GM18909 (cell line): ENCODE results near the gene NOSIP.

Experiments
- ATAC-seq: cut with Tn5 transposase; IDR thresholded peaks from one replicate; pipeline ENCODE4 v1.9.1; 2021; ENCODE audit warnings: mild to moderate bottlenecking; ENCODE audit not compliant: unreplicated experiment, poor library complexity

NOSIP gene

GRCh38 chr19:49552749-49553148 lies 27.6 kb downstream of the NOSIP start:
- no peak for ATAC-seq

DNA sequence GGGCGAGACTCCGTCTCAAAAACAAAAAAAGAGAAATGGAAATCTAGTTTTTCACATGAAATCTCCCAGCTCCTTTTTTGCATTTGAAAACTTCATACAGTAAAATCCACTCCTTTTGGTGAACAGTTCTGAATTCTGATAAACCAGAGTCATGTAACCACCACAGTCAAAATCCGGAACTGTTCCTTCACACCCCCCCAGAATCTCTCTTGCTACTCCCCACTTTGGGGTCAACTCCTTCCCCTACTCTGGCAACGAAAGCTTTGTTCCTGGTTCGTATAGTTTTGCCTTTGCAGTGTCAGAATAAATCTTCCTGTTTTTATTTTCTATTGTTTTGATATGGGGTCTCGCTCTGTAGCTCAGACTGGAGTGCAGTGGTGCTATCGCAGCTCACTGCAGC lies 28.8 kb downstream of the NOSIP start:
- ATAC-seq: no peak

GRCh38 chr19:49549045-49549444 lies 31.3 kb downstream of the NOSIP start:
- ATAC-seq: no peak

DNA sequence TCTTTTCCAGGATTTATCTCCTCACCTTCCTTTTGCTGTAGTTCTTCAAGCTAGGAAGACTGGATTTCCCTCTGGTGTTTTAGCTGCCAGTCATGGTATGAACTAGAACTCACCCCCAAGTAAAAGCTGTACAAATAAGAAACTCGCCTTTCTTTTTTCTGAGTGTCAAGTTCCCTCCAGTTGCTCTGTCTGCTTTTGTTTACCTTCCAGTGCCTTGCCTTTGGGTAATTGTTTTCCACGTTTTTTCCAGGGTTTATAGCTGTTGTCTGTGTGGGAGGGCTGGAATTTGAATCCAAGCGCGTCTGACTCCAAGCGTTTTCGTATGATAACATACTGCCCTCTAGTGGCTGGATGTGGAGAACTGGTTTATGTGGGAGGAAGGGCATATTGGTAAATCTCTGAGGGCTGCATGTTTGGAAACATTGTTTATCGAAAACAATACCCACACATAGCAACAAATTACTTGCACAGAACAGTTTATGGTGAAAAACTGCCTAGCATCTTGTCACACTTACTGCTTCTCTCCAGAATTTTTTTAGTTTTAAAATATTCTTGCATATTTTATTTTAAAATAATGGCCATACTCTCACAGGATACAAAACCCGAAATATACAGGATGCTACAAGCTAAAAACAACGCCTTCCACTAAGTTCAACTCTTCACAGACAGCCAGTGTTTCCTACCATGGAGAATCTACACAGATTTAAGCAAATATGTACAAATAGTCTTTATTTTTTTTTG lies 33.4 kb downstream of the NOSIP start:
- ATAC-seq: no peak

GRCh38 chr19:49544154-49544553 lies 36.2 kb downstream of the NOSIP start:
- no peak for ATAC-seq

GRCh38 chr19:49543032-49543431 lies 37.3 kb downstream of the NOSIP start:
- ATAC-seq: no peak

GRCh38 chr19:49542446-49542845 lies 37.9 kb downstream of the NOSIP start:
- no peak for ATAC-seq

GRCh38 chr19:49541914-49542313 lies 38.4 kb downstream of the NOSIP start:
- ATAC-seq: no peak

- no peak for ATAC-seq
Observed at GRCh38 chr19:49539192-49539952, 41.0 kb downstream of the NOSIP start.

DNA sequence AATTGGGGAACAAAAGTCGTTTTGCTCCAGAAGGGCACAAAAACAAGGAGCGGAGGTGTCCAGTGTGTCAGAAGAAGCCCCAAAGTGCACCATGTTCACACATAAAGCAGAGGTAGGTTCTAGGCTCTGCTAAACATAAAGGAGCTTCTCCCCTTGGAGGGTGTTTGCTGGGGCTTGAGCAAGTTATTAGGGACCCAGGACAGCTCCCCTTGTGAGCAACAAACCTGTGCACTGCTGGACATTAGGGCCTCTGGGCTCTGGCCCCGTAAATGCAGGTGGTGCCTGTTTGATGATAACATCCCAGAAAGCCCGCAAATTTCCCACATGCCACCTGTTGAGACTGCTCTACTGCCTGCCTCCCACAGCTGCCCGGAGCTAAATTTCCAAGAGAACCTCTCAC lies 41.7 kb downstream of the NOSIP start:
- no peak for ATAC-seq

DNA sequence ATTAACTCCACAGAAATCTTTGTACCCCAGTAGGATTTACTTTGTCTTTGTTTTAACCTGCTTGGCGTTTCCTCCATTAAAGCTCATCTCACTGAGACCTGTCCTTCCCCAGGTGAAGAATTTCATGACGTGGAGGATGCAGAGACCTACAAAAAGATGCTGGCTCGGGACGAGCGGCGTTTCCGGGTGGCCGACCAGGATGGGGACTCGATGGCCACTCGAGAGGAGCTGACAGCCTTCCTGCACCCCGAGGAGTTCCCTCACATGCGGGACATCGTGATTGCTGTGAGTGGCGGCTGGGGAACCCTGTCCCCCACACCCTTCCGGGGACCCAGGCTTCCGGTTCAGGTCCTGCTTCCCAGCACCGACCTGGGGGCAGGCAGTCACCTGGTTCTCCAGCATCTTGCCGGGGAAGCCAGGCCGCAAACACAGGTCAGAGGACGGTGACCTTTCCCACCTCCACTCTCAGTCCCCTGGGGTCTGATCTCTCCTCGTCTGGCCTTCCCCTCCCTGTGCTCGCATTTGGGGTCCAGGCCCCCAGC lies 43.4 kb downstream of the NOSIP start:
- no peak for ATAC-seq

DNA sequence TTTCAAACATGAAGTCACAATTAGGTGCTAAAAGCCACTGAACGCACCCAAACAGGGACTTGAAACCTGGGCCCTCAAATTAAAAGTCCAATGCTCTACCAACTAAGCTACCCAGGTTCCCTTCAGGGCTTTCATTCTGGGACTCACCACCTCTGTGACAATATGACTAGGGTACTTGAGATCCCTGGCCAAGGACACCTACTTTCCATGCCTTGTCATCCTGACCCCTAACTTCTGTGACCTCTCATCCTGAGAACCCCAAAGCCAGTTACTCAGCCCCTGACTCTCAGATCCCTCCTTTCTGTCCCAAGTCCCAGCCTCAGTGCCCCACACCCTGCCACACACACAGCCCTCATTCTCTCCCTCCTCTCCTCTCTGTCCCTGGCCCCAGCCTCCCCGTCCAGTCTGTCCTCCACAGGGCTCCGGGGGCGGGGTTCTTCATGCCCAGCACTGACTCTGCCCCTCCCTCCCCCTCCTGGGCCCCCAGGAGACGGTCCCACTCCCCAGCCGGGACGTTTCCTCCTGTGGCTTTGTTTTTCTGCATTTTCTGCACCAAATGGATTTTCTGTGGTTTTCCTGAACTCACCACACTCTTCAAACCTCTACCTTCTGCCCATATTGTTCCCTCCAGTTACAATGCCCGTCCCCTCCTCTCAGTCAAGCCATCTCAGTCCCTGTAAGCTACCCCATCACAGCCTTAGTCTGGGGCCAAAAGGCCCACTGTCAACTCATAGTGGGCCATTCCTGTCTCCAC lies 45.5 kb downstream of the NOSIP start:
- no peak for ATAC-seq

DNA sequence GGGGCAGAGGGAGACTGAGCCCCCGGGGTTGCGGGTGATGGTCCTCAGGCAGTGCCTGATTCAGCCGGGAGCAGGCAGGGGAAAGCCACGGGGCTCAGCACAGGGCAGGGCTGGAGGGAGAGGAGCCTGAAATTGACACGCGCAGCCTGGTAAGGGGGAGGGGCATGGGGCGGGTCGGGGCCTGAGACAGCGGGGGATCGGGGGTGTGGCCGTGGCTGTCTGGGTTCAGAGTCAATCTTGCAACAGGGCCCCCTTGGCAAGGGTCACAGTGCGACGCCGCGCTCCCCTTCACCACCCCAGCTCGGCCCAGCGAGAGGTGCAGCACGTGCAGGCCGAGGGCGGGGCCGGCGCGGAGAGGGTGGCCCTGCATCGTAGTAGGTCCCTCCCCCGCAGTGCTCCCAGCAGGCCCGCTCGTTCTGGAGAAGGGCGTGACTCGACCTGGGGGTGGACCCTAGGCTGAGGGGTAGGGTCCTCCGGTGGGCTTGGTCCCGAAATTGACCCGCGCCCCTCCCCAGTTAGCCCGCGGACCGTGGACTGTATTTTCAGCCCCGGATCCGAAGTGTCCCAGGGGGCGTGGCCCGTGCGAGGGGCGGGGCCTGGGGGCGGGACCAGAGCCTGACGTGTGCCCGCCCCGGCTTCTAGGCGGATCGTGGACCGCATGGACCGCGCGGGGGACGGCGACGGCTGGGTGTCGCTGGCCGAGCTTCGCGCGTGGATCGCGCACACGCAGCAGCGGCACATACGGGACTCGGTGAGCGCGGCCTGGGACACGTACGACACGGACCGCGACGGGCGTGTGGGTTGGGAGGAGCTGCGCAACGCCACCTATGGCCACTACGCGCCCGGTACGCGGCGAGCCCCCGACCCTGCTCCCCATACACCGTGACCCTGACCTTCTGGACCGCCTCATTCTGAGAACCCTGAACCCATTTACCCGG lies 46.5 kb downstream of the NOSIP start:
- peak; percentile 75 for ATAC-seq

DNA sequence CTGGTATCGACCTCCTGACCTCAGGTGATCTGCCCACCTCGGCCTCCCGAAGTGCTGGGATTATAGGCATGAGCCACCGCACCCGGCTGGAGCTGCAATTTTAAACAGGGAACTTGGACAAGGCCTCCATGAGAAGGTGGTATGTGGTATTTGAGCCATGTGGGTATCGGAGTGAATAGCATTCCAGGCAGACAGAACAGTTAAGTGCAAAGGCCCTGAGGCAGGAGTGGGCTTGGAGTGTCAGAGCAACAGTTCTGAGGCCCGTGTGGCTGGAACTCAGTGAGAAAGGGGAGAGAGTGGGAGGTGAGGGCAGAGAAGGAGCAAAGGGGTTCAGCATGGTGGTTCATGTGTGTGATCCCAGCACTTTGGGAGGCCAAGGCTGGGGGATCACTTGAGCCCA lies 49.6 kb downstream of the NOSIP start:
- ATAC-seq: no peak

DNA sequence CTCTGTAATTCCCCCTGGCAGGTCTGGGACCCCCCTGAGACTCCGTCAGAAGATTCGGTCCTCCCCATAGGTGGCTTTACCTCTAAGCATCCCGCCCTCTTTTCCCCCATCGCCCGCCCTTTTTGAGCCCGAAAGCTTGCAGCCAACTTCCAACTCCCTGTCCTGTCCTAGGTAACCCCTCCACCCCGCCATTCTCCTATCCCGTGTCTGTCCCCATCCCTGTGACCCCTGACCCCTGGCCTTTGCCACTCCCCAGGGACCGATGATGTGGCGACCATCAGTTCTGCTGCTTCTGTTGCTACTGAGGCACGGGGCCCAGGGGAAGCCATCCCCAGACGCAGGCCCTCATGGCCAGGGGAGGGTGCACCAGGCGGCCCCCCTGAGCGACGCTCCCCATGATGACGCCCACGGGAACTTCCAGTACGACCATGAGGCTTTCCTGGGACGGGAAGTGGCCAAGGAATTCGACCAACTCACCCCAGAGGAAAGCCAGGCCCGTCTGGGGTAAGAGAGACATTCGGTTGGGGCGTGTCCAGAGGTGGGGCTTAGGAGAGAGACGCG lies 52.1 kb downstream of the NOSIP start:
- no peak for ATAC-seq

GRCh38 chr19:49524812-49525455 lies 55.4 kb downstream of the NOSIP start:
- no peak for ATAC-seq

DNA sequence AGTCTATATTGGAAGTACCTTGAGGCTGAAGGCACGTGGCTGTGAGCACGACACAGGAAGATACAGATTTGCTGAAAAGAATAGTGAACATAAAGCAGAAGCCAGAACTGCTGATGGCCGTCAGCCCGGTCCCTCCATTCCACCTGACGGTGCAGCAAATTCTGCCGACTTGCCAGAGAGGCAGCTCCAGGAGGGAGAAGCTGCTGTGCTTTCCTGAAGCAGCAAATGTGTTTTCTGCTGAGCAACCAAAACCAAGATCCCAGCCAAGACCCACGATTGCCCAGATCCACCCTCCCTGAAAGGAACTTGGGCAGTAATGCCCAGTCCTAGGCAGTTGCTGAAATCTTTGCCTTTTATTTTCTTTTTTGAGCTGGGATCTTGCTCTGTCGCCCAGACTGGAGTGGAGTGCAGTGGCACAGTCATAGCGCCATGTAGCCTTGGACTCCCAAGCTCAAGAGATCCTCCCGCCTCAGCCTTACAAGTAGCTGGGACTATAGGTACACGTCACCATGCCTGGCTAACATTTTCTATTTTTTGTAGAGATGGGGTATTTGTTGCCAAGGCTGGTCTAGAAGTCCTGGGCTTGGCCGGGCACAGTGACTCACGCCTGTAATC lies 59.5 kb downstream of the NOSIP start:
- ATAC-seq: no peak

GRCh38 chr19:49518033-49518432 lies 62.3 kb downstream of the NOSIP start:
- ATAC-seq: no peak

DNA sequence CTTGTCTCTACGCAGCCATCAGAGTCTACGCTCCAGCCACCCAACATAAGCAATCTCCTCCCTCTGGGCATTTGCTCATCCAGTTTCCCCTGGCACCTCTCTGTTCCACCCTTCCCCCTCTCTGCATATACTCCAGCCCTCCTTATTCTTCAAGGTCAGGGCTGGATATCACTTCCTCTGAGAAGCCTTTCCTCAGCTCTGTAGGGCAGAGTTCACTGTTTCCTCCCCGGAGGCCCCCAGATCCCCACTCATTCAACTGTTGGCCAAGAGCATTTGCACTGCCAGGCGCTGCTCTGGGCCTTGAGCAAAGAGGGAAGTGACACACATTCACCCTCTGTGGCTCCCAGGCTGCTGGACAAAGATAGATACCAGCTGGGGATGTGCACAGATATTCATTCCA lies 64.6 kb downstream of the NOSIP start:
- ATAC-seq: no peak
